Activated CD4-positive, alpha-beta T cell treated with anti-CD3 and anti-CD28 coated beads, Interleukin-2, amount 50 U/mL, for 48 hours (primary cell): ENCODE measurements around the gene QKI.

ENCODE experiments used
- DNase-seq, 2 experiments: peaks; one replicate each; pipeline ENCODE4 v3.0.0-alpha.2; 2020

Gene QKI

DNA sequence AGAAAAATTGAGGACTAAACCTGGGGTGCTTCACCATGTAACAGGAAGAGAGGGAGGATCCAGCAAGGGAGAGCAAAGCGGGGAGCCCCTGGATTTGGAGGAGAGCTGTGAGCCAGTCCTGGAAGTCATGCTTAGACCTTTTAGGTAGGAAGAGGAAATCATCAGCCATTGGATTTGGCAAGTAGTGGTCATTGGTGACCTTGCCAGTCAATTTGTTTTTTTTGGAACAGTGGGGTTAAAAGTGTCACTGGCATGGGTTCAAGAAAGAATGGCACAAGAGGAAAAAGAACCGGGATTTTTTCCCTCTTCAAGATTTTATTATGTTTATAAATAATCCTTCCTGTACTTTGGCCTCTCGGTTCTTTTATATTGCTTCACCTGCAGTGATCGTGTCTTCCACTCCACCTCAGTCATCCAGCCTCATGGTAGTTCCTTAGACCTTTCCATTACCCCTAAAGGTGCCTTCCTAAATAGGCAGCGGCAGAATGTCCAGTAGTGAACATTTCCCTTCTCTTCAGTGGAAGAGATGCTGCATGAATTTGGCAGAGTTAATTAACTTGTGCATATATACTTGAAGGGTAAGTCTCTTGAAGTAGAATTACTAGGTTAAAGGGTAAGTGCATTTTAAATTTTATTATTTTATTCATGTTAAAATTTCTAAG lies 124.7 kb downstream of the QKI start:
- no peak for DNase-seq

GRCh38 chr6:163543321-163543720 lies 128.8 kb downstream of the QKI start:
- DNase-seq: no peak

DNA sequence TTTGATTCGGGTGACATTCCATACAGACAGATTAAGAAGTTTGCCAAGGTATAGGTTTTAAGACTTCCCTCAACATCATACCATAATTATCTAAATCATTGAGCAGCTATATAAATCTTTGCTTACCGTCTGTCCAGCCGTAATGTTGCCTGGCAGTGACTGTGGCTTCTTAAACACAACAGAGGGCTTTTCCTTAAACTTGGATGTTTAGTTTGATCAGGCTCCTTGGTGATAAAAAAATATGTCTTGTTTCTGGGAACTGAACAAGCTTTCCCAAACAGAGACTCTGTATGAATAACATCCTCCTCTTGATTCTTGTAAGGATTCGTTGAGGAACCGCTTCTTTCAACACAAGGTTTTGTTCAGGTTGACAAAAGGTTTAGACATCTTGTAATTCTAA lies 130.9 kb downstream of the QKI start:
- no peak for DNase-seq

DNA sequence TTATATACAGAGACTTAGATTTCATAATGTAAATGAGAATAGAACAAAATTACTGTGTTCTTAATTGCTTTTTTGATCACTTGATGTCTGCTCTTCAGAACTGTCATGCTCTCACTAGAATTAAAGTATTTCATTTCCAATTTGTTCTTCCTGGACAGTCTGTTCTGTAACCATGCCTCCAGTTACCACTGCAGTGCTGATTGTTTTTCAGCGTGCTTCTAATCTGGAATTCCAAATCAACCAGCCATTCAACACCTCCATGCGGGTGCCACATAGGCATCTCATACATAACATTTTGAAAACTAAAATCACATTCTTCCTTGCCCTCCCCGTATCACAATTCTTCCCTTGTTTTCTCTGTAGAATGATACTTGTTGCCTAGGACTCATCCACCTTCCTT lies 132.8 kb downstream of the QKI start:
- DNase-seq: no peak

DNA sequence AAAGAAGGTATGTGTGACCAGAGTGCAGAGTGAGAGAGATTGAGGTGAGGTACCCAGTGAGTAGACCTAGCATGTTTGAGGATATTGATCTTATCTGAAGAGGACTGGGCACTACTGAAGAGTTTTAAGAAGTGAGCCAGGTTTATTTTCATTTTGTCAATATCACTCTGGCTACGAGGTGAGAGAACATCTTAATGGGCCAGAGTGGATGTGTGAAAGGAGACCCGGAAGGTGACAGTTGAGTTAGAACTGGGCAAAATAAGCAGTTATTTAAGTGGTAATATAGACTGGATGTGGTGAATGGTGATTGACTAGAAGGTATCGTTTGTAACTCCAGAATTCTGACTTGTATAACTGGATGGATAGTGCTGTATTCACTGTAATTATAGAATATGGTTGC lies 134.1 kb downstream of the QKI start:
- DNase-seq: no peak

GRCh38 chr6:163554032-163554431 lies 139.5 kb downstream of the QKI start:
- no peak for DNase-seq

- peak; percentile 68 to 75 for DNase-seq
These were observed 140.1 kb downstream of the QKI start for GRCh38 chr6:163554663-163555062.

DNA sequence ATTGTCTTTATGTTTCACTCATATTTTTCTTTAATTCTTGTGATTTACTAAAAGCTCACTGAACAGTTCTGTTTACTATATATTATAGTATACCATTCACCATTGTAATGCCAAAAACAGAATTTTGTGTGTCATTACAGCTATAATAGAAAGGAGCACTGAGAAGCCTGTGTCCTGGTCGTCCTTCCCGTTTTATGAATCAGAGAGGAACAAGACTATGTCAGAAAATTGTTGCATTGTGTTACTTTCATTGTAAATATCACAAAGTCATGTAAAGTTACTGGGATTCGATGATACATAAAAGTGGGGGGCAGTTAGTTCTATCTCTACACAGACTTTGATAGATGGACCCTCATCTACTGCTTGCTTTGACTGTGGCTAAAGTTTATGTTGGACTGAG lies 145.1 kb downstream of the QKI start:
- DNase-seq: no peak

DNA sequence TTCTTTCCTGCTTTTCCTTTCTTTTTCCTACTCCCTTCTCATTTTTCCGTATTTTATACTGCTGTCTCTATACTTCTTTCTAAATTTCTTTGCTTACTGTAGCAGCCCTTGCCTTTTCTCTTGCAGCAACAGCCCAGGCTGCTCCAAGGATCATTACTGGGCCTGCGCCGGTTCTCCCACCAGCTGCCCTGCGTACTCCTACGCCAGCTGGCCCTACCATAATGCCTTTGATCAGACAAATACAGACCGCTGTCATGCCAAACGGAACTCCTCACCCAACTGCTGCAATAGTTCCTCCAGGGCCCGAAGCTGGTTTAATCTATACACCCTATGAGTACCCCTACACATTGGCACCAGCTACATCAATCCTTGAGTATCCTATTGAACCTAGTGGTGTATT lies 148.8 kb downstream of the QKI start:
- no peak for DNase-seq

GRCh38 chr6:163564534-163564933 lies 150.0 kb downstream of the QKI start:
- no peak for DNase-seq

DNA sequence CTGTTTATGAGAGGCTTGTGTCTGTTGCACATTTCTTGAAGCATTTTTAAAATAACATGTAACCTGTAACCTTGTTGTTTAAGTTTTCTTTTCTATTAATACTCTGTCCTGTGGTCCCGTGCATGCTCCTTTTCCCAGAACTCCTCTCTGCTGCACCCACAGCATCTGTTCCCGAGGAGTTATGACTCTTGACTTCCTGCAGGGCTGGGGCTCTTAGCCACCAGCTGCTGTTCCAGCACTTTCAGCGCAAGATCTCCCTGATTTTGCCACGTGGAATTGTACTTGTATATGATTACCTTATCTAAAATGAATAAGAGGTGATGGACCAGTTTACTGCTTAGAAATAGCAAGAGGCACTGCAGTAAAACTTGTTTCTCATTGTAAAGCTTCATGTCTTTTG lies 150.6 kb downstream of the QKI start:
- no peak for DNase-seq

- DNase-seq: no peak
These were observed 151.5 kb downstream of the QKI start for GRCh38 chr6:163566056-163566455.

GRCh38 chr6:163568275-163568674 lies 153.8 kb downstream of the QKI start:
- DNase-seq: no peak

DNA sequence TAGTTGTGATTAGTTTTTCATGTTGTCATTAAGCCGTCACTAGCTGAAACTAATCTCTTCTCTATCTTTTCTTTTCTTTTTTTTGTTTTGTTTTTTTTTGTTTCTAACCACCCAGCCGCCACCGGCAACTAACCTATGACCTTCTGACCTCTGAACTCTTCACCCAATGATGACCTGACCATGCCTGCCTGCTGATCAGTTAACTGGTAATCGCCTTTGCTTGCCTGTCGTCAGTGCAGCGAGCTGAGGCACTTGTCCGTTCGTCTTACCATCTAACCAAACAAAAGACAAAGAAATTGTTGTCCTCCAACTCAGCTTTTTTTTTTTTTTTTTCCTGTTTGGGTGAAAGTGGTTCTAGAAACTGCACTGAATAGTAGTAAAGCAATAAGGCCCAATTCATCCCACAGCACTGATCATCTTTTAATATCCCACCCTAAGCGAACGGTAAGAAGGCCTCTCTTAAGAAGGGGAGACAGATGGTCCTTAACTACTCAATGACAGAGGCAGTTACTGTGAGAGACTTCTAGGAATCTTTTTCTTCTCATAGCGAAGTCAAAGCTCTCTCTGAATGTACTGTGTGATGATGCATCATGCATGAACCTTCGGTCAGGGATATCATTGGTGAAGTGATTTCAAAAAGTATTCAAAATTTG lies 156.2 kb downstream of the QKI start:
- DNase-seq: no peak

GRCh38 chr6:163571730-163572129 lies 157.2 kb downstream of the QKI start:
- no peak for DNase-seq

DNA sequence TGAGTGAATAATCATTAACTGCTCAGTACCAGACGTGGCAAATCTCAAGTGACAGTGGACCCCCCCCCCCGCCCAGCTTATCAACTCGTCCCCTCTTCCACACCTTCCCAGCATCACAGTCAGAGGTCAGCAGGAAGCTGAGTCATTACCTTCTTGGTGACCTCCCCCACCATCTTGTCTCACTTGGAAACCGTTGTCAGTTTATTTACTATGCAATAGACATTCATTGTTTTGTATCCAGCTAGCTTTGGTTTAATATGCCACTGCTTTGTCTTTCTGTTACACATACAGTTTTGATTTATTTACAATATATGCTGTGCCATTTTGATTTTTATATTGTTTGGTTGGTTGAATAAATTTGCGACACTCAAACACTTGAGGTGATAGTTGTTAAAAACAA lies 158.1 kb downstream of the QKI start:
- DNase-seq: no peak

GRCh38 chr6:163573503-163574179 lies 159.1 kb downstream of the QKI start:
- DNase-seq: no peak

DNA sequence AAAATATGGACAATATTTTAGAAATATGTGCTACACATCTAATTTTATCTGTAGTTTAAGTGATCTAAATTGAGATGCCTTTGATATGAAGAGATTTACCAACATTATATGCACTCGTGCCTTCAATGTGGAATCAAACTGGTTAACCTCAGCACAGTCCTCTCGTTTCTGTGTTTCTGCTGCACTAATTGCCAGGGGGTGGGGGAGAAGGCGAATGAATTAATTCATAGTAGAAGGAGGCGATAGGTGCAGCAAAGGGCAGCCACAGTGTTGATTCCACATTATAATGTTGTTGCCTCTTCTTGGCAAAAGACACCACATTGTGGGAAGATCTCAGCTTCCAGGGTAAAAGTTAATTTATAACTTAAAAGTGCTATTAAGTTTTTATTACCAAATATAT lies 161.6 kb downstream of the QKI start:
- no peak for DNase-seq

DNA sequence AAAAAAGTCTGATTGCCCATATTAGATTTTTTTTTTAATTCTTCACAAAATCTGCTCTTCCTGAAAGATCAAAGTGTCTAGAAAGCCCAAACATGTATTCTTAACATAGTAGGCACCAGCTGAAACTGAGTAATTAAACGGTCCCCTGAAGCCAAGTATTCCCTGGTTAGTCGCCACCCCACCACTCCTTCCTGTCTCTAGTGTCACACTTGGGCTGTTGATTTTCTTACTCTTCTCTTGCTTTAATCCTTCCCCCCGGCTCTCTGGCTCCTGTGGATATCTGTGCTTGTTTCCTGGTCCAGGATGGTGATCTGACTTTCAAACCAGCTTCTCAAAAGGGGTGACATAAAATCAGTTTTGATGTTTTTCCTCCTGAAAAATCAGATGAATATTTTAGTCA lies 162.9 kb downstream of the QKI start:
- no peak for DNase-seq

DNA sequence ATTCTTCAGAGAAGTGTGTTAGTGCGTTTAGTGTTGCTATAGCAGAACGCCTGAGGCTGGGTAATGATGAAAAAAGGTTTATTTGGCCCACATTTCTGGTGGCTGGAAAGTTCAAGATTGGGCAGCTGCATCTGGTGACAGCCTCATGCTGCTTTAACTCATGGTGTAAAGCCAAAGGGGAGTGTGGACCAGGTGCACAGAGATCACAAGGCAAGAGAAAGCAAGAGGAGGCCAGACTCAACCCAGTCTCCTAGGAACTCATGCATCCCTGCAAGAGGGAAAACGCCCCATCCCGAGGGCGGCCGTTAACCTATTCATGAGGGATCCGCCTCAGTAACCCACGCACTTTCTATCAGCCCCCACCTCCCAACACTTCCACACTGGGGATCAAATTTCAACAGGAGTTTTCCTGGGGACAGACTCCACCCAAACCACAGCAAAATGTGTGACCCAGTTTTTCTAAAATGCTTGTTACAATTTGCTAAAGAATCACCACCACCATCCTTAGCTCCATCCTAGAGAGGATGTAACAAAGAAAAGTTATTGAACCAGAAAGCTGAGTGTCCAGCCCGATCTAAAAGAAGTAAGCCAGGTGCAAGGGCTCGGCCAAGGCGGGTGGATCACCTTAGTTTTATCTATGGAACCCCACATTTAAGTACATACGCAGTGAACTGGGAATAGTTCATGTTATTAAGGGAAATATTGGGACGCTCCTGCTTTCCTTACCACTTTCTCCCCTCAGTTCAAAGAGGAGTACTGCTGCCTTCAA lies 164.8 kb downstream of the QKI start:
- DNase-seq: no peak

DNA sequence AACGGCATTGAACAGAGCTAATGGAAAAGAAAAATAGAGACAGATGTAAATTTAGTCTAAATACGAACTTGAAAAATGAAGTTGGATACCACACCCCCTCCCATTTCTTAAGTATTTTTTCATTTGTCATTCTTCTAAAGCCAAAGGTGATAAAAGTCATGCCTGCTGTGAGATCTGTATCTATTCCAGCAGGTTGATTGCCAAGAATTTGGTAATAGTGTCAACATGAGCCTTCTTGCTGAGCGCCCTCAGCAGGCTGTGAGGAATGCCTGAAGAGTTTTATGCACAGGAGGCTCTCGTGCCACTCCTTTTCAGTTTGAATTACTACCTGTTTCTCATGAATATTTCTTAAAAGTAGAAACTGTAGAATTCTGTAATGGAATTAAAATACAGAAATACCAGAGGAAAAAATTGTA lies 165.4 kb downstream of the QKI start:
- no peak for DNase-seq

DNA sequence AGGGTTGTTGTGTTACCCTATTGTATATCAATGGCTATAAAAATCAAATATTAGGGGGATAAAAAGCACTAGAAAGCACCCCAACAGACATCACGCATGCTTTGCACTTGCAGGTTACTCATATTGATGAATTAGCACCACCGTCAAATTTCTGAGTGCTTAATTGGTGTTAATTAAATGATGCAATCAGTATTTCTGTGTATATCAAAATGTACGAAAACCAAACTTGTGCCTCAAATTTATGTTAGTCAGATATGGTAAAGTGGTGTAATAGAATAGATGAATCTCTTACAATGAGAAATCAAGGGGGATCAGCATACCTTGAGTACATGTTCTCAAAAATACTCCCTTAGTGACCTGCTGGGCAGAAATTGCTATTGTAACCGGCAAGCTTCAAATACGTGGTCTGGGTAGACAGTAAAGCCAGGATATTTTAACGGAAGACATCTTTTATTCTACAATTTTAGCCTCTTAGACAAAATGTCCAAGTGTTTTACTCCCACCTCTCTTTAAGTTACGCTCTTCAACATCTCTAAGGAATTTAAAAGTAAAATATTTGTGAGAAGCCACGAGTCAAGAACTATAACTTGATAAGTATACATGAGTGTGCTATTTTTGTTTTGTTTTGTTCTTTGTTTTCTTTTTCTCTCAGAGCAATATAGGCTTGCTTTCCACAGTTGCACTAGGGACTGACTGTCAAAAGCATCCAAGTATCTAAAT lies 166.0 kb downstream of the QKI start:
- no peak for DNase-seq

DNA sequence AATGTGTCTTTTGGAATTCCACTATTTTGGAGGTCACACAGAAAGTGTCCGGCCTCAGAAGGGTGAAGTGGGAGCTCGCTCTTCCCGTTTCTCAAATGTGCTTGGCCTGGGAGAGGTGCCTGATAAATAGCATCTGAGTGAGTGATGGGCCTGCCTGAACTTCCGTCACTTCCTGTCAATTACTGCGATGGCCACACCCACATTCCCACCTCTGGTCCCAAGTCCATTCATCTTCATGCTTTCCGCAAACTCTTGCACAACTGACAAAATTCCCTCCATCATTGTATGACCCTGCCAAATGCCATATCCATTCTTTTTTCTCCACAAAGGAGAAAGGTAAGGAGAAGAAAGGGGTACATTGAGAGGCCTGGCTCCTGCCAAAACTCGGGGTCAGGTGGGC lies 169.0 kb downstream of the QKI start:
- no peak for DNase-seq
